Nephron (organoid): Measurements from ENCODE around the gene SLCO3A1.
"Not testable (repeated sequence)": the region's sequence is repeated elsewhere in the genome, so short reads cannot be mapped to it uniquely, and the experiment has no call there.

Experiments
- H3K27ac Mint-ChIP-seq, 3 experiments: 2 replicates each; pipeline ENCODE4 v1.8.0; 2020; ENCODE audit warnings: mixed read lengths in 3 of 3, mild to moderate bottlenecking in 2 of 3, moderate library complexity in 1 of 3
- H3K27me3 Mint-ChIP-seq: 2 replicates; pipeline ENCODE4 v1.8.0; 2021; ENCODE audit warnings: low read depth, mild to moderate bottlenecking, moderate library complexity, mixed read lengths
- H3K36me3 Mint-ChIP-seq: 2 replicates; pipeline ENCODE4 v1.8.0; 2020; ENCODE audit warnings: low read depth, mixed read lengths
- H3K4me1 Mint-ChIP-seq: 2 replicates; pipeline ENCODE4 v1.8.0; 2020; ENCODE audit warnings: mixed read lengths
- H3K4me3 Mint-ChIP-seq, 3 experiments: 2 replicates each; pipeline ENCODE4 v1.8.0; 2020; ENCODE audit warnings: mild to moderate bottlenecking in 3 of 3, mixed read lengths in 3 of 3, moderate library complexity in 2 of 3
- H3K9me3 Mint-ChIP-seq: 2 replicates; pipeline ENCODE4 v1.8.0; 2020; ENCODE audit warnings: mixed read lengths
- CTCF ChIP-seq, 3 experiments: fragments of 200-600 bp; sonication (generic); IDR thresholded peaks; one replicate each; pipeline ENCODE4 v1.5.0; 2021; ENCODE audit warnings: antibody characterized with exemption in 3 of 3; ENCODE audit not compliant: unreplicated experiment in 3 of 3

The SLCO3A1 gene

DNA sequence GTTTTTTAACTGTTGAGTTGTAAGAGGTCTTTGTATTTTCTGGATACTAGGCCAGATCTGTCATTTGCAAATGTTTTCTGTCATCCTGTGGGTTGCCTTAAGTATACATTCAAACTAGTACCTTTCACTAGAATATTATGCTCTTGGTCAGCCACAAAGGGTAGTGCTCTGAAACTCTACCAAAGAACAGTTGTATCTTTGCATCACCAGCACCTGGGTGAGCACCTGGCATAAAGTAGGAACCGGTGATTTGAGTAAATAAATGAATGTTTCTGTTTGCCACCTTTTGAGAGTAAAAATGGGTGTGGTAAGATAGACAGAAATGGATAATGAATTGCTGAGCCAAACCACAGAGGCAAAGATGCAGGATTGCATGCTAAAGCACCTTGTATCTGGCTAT, 98.7 kb downstream of the SLCO3A1 start:
- H3K4me1 Mint-ChIP-seq = peaks cover 5% of the 10 kb centered on the region
- no peak overlapping the region for H3K4me3 Mint-ChIP-seq
- no peaks in the 10 kb centered on the region for H3K9me3 Mint-ChIP-seq
- no peak overlapping the region for H3K27ac Mint-ChIP-seq
- H3K36me3 Mint-ChIP-seq = no peaks in the 10 kb centered on the region
- TF ChIP-seq CTCF (IDR thresholded peaks at IDR 0.05; ENCODE audit: unreplicated experiment in 3 of 3) = no peak
- H3K27me3 Mint-ChIP-seq = peaks cover 19% of the 10 kb centered on the region

DNA sequence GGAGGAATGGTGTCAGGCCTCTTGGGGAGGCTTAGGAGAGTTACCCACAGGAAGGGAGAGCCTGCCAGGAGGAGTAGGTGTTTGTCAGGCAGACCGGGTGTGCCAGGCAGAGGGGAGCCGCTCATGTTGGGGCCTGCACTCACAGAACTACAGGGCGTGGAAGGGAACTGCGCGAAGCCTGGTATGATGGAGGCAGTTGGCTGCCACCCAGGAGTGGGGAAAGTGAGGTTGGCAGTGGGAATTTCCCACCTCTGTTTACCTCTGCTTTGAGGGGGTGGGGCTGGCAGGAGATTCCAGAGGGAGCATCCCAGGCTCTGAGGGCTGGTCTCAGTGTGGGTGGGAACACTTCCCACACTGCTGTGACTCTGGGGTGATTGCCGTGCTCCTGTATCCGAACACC, 99.9 kb downstream of the SLCO3A1 start:
- peaks cover under 1% of the 10 kb centered on the region for H3K4me1 Mint-ChIP-seq
- no peak overlapping the region for H3K27ac Mint-ChIP-seq
- TF ChIP-seq CTCF (IDR thresholded peaks at IDR 0.05; ENCODE audit: unreplicated experiment in 3 of 3) = no peak
- no peaks in the 10 kb centered on the region for H3K9me3 Mint-ChIP-seq
- H3K4me3 Mint-ChIP-seq = no peak overlapping the region
- peaks cover 12% of the 10 kb centered on the region for H3K27me3 Mint-ChIP-seq
- no peaks in the 10 kb centered on the region for H3K36me3 Mint-ChIP-seq

GRCh38 chr15:91954292-91954691, 100.8 kb downstream of the SLCO3A1 start:
- Mint-ChIP-seq H3K9me3 (no peaks in the 10 kb centered on the region), H3K36me3 (no peaks in the 10 kb centered on the region), H3K27me3 (peaks cover 16% of the 10 kb centered on the region), H3K4me3 (no peak overlapping the region), H3K4me1 (no peaks in the 10 kb centered on the region), H3K27ac (no peak overlapping the region)
- TF ChIP-seq CTCF (IDR thresholded peaks at IDR 0.05; ENCODE audit: unreplicated experiment in 3 of 3) = no peak

- Mint-ChIP-seq H3K36me3 (no peaks in the 10 kb centered on the region), H3K4me1 (no peaks in the 10 kb centered on the region), H3K4me3 (no peak overlapping the region), H3K27me3 (peaks cover 4% of the 10 kb centered on the region), H3K27ac (no peak overlapping the region), H3K9me3 (no peaks in the 10 kb centered on the region)
- no peak for TF ChIP-seq CTCF (IDR thresholded peaks at IDR 0.05; ENCODE audit: unreplicated experiment in 3 of 3)
Observed at GRCh38 chr15:91956026-91956723, 102.7 kb downstream of the SLCO3A1 start.

GRCh38 chr15:91961357-91961756, 107.8 kb downstream of the SLCO3A1 start:
- Mint-ChIP-seq H3K27ac (no peak overlapping the region), H3K4me1 (peaks cover 5% of the 10 kb centered on the region), H3K36me3 (no peaks in the 10 kb centered on the region), H3K4me3 (no peak overlapping the region), H3K9me3 (peaks cover 2% of the 10 kb centered on the region), H3K27me3 (peaks cover 13% of the 10 kb centered on the region)
- no peak for TF ChIP-seq CTCF (IDR thresholded peaks at IDR 0.05; ENCODE audit: unreplicated experiment in 3 of 3)

DNA sequence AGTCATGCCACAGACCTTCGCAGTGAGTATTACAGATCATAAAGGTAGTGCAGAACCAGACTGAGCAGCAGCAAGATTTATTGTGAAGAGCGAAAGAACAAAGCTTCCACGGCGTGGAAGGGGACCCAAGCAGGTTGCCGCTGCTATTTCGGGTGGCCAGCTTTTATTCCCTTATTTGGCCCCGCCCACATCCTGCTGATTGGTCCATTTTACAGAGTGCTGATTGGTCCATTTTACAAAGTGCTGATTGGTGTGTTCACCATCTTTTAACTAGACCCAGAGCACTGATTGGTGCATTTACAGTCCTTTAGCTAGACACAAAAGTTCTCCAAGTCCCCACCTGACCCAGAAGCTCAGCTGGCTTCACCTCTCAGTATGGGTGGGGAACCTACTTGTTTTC, 110.2 kb downstream of the SLCO3A1 start:
- H3K36me3 Mint-ChIP-seq, H3K9me3 Mint-ChIP-seq, H3K4me3 Mint-ChIP-seq, H3K4me1 Mint-ChIP-seq: not testable (repeated sequence)
- H3K27ac Mint-ChIP-seq = peak overlapping the region; percentile 23 to 88 (median 87)
- H3K27me3 Mint-ChIP-seq = peaks cover 13% of the 10 kb centered on the region
